Stimulated activated CD8-positive, alpha-beta memory T cell treated with anti-CD3 and anti-CD28 coated beads, Interleukin-4, amount 100 ng/mL, for 24 hours (primary cell): ENCODE data around the gene CHMP6.
A peak's percentile ranks its signal among the peaks of the same experiment; 100 is the strongest.
"Not testable (repeated sequence)": the region's sequence is repeated elsewhere in the genome, so short reads cannot be mapped to it uniquely, and the experiment has no call there.

Experiments
- DNase-seq: peaks from one replicate; pipeline ENCODE4 v3.0.0-alpha.2; 2020; ENCODE audit warnings: low read depth

Gene CHMP6

GRCh38 chr17:81030312-81030711 lies 38.7 kb downstream of the CHMP6 start:
- not testable (repeated sequence) for DNase-seq

DNA sequence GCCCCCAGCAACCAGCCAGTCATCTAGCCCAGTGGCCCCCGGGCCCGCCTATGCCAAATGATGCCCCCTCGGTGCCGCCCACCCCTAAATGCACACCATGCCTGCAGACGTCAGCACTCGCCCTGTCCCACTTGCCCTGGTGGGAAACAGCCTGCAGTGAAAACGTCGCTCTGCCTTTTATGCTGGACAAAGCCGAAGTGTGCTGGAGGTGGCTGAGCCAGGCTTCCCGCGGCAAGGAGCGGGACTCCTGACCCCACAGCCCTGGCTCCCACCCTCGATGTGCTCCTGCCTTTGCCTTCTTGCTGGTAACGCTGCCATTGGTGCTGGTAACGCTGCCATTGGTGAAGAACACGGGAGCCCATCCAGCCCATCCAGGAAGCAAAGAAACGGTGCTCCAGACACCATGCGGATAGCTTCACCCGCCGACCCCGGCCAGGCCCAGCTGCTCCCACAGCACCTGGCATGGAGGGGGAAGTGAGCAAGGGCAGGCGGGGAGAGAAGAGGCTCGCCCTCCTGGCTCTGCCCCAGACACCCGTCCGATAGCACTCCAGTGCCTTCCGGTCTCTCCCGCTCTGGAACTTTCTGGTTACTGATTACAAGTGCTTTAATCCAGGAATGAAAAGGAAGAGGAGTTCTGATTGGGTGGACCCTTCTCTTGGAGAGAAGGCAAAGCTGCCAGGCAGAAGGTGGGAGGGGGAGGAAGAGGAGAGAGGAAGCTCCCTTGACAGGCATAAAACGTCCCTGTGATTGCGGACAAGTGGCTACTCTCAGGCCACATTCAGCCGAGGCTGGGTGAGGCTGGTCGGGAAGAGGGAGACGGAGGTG lies 39.3 kb downstream of the CHMP6 start:
- DNase-seq, result no peak

- DNase-seq, result no peak
These were observed 40.2 kb downstream of the CHMP6 start for GRCh38 chr17:81031566-81032550.

DNA sequence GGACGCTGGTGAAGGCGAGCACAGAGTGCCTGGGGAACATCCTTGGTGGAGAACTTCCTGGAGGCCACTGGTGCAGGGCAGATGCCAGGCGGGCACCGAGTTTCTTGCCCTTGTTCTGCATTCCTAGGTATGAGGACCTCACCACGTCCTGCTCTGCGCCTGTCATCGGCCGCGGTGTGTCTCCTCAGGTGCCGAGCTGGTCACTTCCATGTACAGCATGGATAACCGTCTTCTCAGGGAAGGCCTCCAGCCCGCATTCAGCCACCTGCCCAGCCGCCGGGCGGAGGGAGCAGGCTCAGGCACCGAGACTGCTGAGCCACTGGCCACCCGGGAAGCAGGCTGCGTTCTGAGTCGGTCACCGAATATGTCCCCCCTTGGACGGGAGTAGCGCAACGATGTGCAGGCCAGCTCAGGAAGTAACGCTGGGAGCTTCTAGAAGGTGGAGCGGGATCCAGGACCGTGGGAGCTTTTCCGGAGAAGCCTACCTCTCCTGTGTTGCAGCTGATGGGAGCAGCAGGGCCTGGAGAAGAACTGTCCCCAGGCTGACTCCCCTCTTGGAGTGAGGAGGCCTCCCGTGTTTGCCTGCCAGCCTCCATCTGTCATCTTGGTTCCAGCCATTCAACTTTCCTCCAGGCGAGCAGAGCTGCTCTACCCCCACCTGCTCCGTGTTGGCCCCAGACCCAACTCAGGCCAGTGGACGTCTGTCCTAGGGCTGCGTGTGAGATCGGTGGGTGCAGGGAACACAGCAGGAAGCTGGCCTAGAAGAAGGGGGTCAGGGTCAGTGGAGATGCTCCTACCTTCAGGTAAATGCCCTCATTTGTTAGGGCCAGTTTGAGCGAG lies 41.2 kb downstream of the CHMP6 start:
- no peak for DNase-seq

- DNase-seq, result no peak
These were observed 42.0 kb downstream of the CHMP6 start for GRCh38 chr17:81033535-81034167.

GRCh38 chr17:81034168-81034777 lies 42.6 kb downstream of the CHMP6 start:
- DNase-seq, result no peak

DNA sequence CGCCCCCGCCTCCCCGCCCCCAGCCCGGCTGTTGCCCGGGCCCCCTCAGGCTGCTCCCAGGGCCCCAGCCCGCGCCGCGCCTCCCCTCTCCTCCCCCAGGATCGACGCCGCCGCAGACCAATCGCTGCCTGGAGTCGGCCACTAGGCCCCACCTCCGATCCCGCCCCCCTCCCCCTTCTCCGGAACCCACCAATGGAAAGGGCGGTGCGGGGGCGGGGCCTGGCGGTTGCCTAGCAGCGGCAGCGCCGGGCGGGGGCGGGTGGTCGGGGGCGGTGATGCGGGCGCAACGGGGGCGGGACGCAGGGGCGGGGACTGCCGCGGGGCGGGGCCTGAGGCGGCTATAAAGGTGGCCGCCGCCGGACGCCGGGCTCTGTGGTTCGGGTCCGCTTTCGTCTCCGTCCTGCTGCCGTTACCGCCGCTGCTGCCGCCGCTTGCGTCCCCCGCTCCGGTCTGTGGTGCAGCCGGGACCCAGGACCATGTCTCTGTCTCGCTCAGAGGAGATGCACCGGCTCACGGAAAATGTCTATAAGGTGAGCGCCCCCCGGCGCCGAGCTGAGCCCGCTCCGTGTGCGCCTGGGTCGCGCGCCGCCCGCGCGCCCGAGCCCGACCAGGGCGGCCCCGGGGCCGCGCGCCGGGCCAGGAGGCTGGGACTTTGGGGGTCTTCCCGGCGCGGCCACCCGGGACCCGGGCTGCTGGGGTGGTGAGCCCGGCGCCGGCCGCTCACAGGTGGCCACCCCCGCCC lies 43.3 kb downstream of the CHMP6 start, which contains the start of gene BAIAP2:
Gene BAIAP2 (plus strand): TSS at position 373 of the 742 bp plus-strand sequence. CDS start 104 bp downstream, at position 477.
- DNase-seq, result peak; percentile 96

DNA sequence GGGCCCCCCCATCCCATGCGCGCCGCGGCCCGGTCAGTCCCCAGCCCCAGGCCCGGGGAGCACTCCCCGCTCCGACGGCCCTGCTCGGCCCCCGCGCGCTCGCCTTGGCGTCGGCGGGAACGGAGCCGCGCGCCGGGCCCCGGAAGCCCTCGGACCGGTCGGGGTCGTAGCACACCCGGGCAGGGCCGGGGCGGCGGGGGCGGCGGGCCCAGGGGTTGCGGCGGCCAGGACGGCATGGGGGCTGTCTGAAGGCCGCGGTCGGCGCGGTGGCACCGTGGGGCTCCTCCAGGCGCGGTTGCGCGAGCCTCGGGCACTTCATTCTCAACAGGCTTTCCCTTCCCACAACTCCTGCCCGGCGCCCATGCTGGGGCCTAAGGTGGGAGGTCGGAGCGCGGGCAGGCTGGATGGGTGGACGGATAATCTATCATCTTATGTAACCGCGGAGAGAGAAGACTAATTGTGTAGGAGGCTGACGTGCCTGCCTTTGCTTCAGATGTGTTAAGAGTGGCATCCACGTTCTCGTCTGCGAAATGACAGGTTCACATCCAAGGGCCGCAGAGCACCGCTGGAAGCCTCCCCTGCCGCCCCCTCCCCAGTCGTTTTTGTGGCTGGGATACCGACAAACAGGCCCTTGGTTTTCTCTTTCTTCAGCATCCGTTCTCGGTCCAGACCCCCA lies 44.0 kb downstream of the CHMP6 start:
- no peak for DNase-seq

- DNase-seq, result no peak
These were observed 44.7 kb downstream of the CHMP6 start for GRCh38 chr17:81036197-81036941.

DNA sequence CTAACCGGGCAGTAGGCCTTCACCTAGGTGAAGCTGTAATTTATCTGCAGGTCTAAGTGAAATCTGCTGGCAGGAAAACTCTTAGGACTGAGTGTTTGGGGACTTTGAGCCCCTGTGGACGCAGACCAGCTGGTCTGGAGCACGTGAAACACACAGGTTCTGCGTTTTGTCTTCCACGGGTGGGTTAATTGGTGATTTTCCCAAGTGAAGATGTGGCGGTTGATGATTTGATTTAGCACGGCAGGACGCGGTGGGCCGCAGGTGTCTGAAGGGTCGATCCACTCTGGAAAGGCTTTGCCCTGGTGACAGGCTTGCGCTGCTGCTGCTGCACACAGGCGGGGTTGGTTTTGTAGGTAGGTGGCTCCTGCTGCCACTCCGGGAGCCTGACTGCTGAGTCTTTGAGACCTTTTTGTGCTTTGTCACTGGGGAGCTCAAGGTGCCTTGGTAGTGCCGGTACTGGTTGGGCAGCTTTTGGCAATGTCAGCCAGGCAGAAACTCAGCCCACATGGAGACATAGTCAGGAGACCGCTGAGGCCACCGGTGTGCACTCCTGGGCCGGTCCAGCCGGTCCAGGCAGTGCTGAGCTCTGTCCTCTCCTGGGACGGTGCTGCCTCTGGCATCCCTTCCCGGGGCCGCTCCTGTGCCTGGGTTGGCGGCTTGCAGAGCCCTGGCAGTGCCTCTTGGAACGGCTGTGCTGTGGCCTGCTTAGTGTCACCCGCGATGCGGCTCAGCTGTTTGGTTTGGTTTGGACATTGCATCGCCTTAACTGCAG lies 45.6 kb downstream of the CHMP6 start:
- DNase-seq, result no peak

- no peak for DNase-seq
These were observed 46.4 kb downstream of the CHMP6 start for GRCh38 chr17:81037798-81038733.

- no peak for DNase-seq
These were observed 47.5 kb downstream of the CHMP6 start for GRCh38 chr17:81039096-81039495.

DNA sequence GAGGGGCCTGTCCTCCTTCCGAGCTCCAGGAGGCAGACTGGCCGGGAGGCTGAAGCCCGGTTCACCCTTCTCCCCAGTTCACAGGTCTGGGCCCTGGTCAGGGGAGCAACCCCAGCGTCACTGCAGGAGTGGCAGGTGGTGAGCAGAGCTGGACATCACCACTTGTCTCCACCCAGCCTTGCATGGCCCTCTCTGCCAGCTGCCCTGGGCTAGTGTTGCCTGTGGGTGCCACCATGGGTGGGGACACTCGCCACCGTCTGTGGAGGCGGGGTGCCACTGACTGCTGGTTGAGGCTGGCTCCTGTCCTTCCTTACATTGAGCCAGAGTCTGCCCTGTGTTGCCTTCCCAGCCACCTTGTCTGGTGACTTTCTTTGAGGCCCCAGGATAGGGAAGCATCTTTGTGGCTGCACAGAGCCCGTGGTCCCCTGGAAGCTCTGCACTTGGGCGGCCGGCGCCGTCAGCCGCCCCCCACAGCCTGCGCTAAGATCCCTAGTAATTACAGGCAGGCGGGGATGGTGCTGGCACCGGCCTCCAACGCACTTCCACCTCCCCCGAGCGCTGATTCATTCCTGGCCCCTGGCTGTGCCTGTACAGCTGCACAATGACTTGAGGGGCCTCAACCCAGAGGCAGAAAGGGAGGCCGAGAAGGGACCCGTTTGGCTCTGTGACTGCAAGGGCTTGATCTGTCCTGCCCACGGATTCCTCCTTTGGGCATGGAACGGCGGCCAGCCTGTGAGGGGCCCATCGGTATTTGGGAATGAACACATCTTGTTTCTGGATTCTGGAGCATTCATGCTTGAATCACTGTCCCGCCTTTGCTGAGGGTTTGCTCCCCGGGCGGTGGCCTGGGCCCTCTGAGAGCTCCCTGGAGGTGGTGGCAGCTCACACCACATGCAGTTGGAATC lies 48.5 kb downstream of the CHMP6 start:
- no peak for DNase-seq

GRCh38 chr17:81040791-81041337 lies 49.2 kb downstream of the CHMP6 start:
- DNase-seq, result no peak

DNA sequence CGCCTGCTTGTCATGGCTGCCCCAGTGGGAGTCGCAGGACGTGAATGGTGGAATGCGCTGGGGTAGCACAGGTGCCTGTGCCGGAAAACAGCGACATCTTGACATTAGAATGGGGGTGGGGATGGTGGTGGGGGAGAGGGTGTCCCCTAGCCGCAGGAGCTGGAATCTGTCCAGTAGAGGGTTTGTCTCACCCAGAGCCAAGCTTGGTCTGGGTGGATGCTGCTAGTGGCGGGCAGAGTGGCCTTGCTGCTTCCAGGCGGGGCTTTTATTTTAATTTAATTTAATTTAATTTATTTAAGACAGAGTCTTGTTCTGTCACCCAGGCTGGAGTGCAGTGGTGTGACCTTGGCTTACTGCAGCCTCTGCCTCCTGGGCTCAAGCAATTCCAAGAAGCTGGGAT lies 51.0 kb downstream of the CHMP6 start:
- DNase-seq, result no peak

DNA sequence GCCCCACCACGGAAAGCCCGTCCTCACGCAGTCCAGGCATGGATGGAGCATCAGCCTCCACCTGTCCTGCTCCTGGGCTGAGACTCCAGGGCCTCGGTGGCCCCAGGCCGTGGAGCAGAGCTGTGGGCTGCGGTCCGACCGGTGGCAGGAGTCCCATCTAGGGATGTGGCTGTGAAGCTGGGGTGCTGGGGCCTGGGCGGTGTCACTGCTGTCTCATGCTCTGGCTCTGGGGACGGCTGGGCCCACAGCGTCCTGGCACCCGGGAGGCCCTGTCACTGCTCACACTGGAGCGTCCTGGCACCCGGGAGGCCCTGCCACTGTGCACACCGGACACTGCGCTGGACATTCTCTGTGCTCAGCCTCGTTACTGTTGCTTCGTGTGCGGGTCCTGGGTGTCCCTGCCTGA lies 51.7 kb downstream of the CHMP6 start:
- DNase-seq, result no peak
